GM19035 (cell line): ENCODE data around the gene SOX5.
"Not testable (repeated sequence)": the region's sequence is repeated elsewhere in the genome, so short reads cannot be mapped to it uniquely, and the experiment has no call there.

ENCODE experiments used
- ATAC-seq: cut with Tn5 transposase; IDR thresholded peaks from one replicate; pipeline ENCODE4 v1.9.1; 2021; ENCODE audit not compliant: unreplicated experiment

SOX5 gene

GRCh38 chr12:23909551-23909950 is 39.9 kb downstream of the SOX5 start:
- ATAC-seq: no peak

DNA sequence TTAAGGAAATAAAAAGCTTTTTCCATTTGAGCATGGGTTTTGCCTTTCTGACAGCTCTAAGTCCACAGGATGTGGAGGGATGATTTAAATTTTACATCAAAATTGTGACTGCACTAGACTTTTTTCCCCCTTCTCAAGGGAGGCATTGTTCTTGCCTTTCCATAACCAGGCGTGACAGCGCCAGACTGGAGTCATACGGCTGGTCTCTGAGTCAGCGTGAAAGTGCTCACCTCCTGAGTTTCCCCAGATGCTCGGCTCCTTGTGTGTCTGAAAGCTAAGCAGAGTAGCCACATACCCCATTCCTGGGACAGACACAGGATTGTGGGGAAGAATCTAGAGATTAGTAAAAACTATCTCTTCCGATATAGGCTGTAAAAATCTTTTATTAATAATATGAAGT is 43.1 kb downstream of the SOX5 start:
- no peak for ATAC-seq

DNA sequence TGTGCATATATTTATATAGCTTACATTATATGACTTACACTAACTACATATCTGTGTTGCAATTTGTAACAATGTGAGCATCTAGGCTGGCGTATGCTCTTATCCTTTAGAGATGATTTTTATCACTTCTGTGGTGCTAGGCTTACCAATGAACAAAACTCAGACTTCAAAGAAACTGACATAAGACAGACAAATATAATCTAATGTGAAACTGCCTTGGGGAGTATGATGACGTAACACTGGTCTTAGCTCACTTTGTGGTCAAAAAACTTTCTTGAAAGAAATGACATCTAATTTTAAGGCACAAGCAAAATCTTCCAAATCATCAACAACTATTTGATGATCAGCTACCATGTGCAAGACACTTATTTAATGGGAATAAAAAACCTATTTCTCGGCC is 50.0 kb downstream of the SOX5 start:
- no peak for ATAC-seq

DNA sequence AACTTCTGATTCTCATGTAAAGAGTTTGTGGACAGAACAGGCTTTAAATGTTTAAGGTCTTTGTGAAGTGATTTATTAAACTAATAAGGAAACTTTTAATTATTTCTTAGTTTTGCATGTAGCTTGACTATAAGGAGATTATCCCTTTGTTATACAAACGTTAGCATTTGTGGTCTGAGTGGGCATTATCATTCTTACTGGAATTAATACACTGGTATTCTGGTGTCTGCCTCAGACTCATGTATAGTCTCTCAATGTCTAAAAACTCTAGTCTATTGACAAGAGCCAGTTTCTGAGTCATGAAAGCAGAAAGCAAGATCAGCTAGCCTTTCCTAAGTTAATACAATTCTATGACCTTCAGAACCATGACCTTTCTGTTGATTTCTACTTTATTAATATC is 51.3 kb downstream of the SOX5 start:
- no peak for ATAC-seq

GRCh38 chr12:23895792-23896218 is 53.7 kb downstream of the SOX5 start:
- ATAC-seq: no peak

- no peak for ATAC-seq
Observed at GRCh38 chr12:23893611-23894010, 55.9 kb downstream of the SOX5 start.

- no peak for ATAC-seq
Observed at GRCh38 chr12:23891115-23891514, 58.4 kb downstream of the SOX5 start.

GRCh38 chr12:23889069-23889440 is 60.4 kb downstream of the SOX5 start:
- ATAC-seq: no peak

DNA sequence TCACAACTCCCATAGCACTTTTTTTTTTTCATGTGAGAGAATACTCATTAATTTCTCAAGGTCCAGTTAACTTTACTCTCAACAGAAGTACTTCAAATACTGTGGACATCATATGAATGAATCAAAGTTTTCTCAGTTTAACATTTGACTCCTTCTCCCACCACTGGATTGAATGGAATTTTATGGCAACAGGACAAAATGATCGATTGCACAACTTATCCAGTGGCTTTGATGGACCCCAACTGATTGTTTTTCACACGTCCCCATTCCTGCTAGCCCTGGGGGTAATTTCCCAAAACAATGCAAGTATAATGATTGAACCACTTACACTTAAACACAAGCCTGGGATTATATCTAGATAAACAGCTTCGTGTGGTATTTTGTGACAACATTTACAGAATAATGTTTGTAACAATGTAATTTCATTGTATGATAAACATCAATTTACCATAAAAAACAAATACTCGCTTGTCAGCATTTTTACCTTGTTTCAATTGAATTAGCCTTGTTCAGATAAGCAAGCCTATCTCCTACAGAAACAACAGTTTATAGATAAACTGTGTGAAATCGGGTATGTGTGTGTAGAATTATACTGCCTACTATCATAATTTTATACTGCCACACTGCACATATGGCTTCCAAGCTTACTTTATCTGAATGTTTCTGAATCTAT is 60.9 kb downstream of the SOX5 start:
- no peak for ATAC-seq

DNA sequence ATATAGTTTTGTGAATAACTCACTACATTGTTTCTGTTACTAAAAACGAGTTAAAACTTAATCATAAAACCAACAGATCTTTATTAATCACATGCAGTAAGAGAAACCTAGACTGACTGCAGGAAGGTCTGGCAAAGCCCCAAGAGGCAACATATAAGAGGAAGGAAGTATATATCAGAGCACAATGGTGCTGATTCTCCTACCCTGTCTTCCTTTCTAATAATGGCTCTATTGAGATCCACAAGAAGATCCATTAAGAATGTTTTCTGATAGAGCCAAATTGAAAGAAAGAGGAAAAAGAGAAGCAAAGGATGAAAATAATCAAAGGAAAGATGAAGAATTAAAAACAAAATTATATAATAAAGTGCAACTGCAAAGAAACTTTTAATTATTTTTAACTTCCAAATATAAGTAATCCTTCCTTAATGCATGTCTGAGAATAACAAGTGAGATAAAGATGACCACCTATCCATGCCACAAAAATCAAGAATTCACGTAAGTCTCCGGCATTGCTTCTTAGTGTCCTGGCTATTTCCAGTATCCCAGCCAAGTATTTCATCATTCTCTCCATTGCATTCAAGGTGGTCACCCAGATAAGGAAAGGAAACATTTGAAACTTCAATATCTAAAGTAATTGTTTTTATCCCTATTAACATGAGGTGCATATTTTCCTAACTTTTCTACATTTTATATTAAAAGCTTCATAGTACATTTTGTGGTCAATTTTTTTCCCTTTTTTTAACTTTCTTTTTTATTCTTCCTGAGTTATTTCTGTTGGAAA is 62.2 kb downstream of the SOX5 start:
- no peak for ATAC-seq

DNA sequence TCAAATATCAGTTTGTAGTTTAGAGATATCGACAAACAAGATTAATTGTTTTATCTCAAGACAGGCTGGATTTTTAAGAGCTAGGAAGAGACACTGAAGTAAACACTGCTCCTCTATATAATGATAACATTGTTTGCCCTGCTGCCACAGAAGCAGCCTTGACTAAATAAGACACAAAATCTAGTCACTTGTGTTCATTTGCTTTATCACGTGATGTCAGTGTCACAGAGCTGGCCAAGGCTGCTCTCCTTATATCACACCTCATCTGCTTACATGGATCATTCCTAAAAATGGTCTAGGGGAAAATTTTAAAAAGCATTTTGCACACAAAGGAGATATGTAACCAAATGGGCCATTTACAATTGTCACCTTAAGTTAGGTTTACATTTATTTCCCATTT is 64.1 kb downstream of the SOX5 start:
- no peak for ATAC-seq

GRCh38 chr12:23884909-23885308 is 64.6 kb downstream of the SOX5 start:
- no peak for ATAC-seq

DNA sequence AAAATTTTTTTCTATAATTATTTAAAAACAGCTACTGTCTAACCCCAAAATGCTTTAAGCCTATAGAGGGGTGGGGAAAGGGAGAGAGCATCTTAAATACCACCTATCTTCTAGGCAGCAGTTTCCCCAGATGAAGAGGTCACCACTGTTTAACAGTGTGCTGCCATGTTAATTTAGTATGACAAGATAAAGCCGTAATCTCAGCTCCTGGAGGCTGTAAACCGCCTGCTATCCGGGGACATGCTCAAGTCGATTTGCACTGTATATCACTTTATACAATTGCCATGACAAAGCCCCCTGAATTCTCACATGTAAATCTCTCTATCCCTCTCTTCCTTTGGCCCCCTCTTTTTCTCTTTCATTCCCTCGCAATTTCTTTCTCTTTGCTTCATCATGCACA is 68.5 kb downstream of the SOX5 start:
- ATAC-seq: no peak

GRCh38 chr12:23876618-23877017 is 72.9 kb downstream of the SOX5 start:
- not testable (repeated sequence) for ATAC-seq

GRCh38 chr12:23867794-23868193 is 81.7 kb downstream of the SOX5 start:
- ATAC-seq: no peak

- no peak for ATAC-seq
Observed at GRCh38 chr12:23862701-23863100, 86.8 kb downstream of the SOX5 start.

DNA sequence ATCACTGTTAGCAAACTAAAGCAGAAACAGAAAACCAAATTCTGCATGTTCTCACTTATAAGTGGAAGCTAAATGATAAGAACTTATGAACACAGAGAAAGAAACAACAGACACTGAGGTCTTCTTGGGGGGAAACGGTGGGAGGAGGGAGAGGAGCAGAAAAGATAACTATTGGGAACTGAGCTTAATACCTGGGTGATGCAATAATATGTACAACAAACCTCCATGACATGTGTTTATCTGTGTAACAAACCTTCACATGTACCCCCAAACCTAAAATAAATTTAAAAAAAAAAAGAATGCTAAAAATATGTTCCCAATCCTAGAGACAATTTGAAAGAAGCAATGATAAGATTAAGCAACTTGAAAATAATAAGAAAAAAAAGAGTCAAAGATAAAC is 89.5 kb downstream of the SOX5 start:
- ATAC-seq: no peak

DNA sequence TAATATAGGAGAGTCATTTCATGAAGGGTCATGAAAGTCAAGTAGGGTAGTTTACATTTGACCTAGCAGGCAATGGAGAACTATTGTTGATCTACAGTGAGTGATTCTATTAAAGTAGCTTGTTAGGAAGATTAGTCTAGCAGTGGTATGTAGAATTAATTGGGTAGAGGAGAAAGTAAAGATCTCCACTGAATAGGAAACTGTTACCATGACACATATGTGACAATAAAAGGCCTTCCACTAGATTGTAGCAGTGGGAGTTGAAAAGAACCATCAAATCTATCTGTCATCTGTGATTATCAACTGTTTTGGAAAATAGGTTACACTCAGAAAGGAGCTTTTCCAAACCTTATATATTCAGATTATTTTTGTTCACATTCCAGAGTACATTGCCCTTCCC is 92.3 kb downstream of the SOX5 start:
- no peak for ATAC-seq

GRCh38 chr12:23855813-23856212 is 93.7 kb downstream of the SOX5 start:
- ATAC-seq: no peak

GRCh38 chr12:23854598-23854997 is 94.9 kb downstream of the SOX5 start:
- ATAC-seq: no peak

- no peak for ATAC-seq
Observed at GRCh38 chr12:23853640-23854039, 95.8 kb downstream of the SOX5 start.

GRCh38 chr12:23851602-23852001 is 97.9 kb downstream of the SOX5 start:
- no peak for ATAC-seq

DNA sequence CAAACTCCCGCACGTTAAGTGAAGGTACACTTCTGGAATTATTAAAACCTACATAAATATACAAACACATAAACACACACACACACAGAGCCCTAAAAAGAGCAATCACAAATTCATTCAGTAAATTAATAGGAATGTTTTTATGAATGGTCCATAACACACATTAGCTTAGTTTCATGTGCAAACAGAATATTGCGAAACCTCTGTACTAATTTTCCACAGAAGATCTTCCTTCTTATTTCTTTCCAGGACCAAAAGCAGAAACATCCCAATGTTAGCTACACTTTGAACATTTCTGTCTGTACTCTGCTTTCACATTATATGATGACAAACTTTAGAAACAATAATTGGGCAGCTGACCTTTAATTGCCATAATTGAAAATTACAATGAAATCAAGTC is 101.6 kb downstream of the SOX5 start:
- no peak for ATAC-seq
